Muscle layer of colon (tissue), 2 donors: Measurements from ENCODE around the gene PCDHA1.
"Not testable (repeated sequence)": the region's sequence is repeated elsewhere in the genome, so short reads cannot be mapped to it uniquely, and the experiment has no call there.

Experiments
- H3K27ac ChIP-seq: one replicate; pipeline ENCODE4 v1.7.0; 2013; ENCODE audit warnings: low read depth, mild to moderate bottlenecking, low read length, moderate library complexity
- H3K27me3 ChIP-seq, 2 donors: one replicate each; pipeline ENCODE4 v1.7.0; 2013; ENCODE audit warnings: low read length in 2 of 2, mild to moderate bottlenecking in 2 of 2; ENCODE audit not compliant: insufficient read depth in 2 of 2, control insufficient read depth in 1 of 2
- H3K36me3 ChIP-seq: one replicate; pipeline ENCODE4 v1.7.0; 2013; ENCODE audit warnings: mild to moderate bottlenecking, low read length; ENCODE audit not compliant: insufficient read depth
- H3K4me1 ChIP-seq: one replicate; pipeline ENCODE4 v1.7.0; 2013; ENCODE audit warnings: mild to moderate bottlenecking, low read length; ENCODE audit not compliant: insufficient read depth
- H3K4me3 ChIP-seq, 2 donors: one replicate each; pipeline ENCODE4 v1.7.0; 2013; ENCODE audit warnings: low read length in 2 of 2, low read depth in 1 of 2, mild to moderate bottlenecking in 1 of 2, moderate library complexity in 1 of 2
- H3K9ac ChIP-seq: one replicate; pipeline ENCODE4 v1.7.0; 2013; ENCODE audit warnings: low read length
- H3K9me3 ChIP-seq: one replicate; pipeline ENCODE4 v1.7.0; 2013; ENCODE audit warnings: mild to moderate bottlenecking, low read length
- donor health status: abdominal sarcoma.
- donor health status: Adenocarcinoma of cecum.

The PCDHA1 gene

GRCh38 chr5:140821375-140822280 lies 35.7 kb downstream of the PCDHA1 start, which contains the start of gene PCDHA5:
Gene PCDHA5 (plus strand): TSS chr5:140821613.
- no peaks in the 10 kb centered on the region for H3K4me1 ChIP-seq
- H3K36me3 ChIP-seq: no peaks in the 10 kb centered on the region
- H3K27ac ChIP-seq: no peak within 1 kb of the TSS
- no peak within 1 kb of the TSS for H3K9ac ChIP-seq
- H3K9me3 ChIP-seq: peaks cover 5% of the 10 kb centered on the region
- no peak within 1 kb of the TSS for H3K4me3 ChIP-seq
- no peaks in the 10 kb centered on the region for H3K27me3 ChIP-seq

GRCh38 chr5:140822281-140822629 lies 36.3 kb downstream of the PCDHA1 start:
- Histone ChIP-seq H3K27ac (no peak overlapping the region), H3K9ac (no peak overlapping the region), H3K4me3 (no peak overlapping the region), H3K27me3 (no peaks in the 10 kb centered on the region), H3K9me3 (peaks cover 5% of the 10 kb centered on the region), H3K4me1 (no peaks in the 10 kb centered on the region), H3K36me3 (no peaks in the 10 kb centered on the region)

- not testable (repeated sequence) for H3K27me3 ChIP-seq, H3K9me3 ChIP-seq, H3K4me3 ChIP-seq
Observed at GRCh38 chr5:140822969-140823368, 37.0 kb downstream of the PCDHA1 start.

GRCh38 chr5:140823475-140823874 lies 37.5 kb downstream of the PCDHA1 start:
- Histone ChIP-seq H3K4me1 (no peaks in the 10 kb centered on the region), H3K27ac (no peak overlapping the region), H3K9ac (no peak overlapping the region), H3K36me3 (no peaks in the 10 kb centered on the region), H3K27me3 (no peaks in the 10 kb centered on the region), H3K4me3 (no peak overlapping the region), H3K9me3 (peaks cover 5% of the 10 kb centered on the region)

More at GRCh38 chr5:140822969-140823368, 37.0 kb downstream of the PCDHA1 start:
- not testable (repeated sequence) for H3K4me1 ChIP-seq, H3K36me3 ChIP-seq, H3K9ac ChIP-seq, H3K27ac ChIP-seq

GRCh38 chr5:140827704-140828361 lies 41.9 kb downstream of the PCDHA1 start, which contains the start of gene PCDHA6:
Gene PCDHA6 (plus strand): TSS chr5:140827960. CDS start chr5:140828092, 132 bp downstream.
- H3K4me3 ChIP-seq: no peak within 1 kb of the TSS

GRCh38 chr5:140828362-140828737 lies 42.4 kb downstream of the PCDHA1 start:
- H3K9ac ChIP-seq: no peak overlapping the region
- no peak overlapping the region for H3K4me3 ChIP-seq
- no peaks in the 10 kb centered on the region for H3K27me3 ChIP-seq
- no peaks in the 10 kb centered on the region for H3K4me1 ChIP-seq
- H3K9me3 ChIP-seq: peaks cover 6% of the 10 kb centered on the region
- no peaks in the 10 kb centered on the region for H3K36me3 ChIP-seq
- no peak overlapping the region for H3K27ac ChIP-seq

More at GRCh38 chr5:140827704-140828361, 41.9 kb downstream of the PCDHA1 start, which contains the start of gene PCDHA6:
- Histone ChIP-seq H3K36me3 (no peaks in the 10 kb centered on the region), H3K27me3 (no peaks in the 10 kb centered on the region), H3K9ac (no peak within 1 kb of the TSS), H3K4me1 (no peaks in the 10 kb centered on the region), H3K27ac (no peak within 1 kb of the TSS), H3K9me3 (peaks cover 6% of the 10 kb centered on the region)

- not testable (repeated sequence) for H3K27me3 ChIP-seq, H3K9me3 ChIP-seq
Observed at GRCh38 chr5:140829511-140830501, 43.9 kb downstream of the PCDHA1 start.

GRCh38 chr5:140833993-140834392 lies 48.1 kb downstream of the PCDHA1 start, which contains the start of gene PCDHA7:
Gene PCDHA7 (plus strand): TSS chr5:140834269. CDS start chr5:140834384, 115 bp downstream.
- no peaks in the 10 kb centered on the region for H3K4me1 ChIP-seq
- H3K9me3 ChIP-seq: peaks cover 9% of the 10 kb centered on the region
- H3K27ac ChIP-seq: no peak within 1 kb of the TSS
- no peaks in the 10 kb centered on the region for H3K36me3 ChIP-seq
- H3K27me3 ChIP-seq: no peaks in the 10 kb centered on the region
- no peak within 1 kb of the TSS for H3K4me3 ChIP-seq
- no peak within 1 kb of the TSS for H3K9ac ChIP-seq

More at GRCh38 chr5:140829511-140830501, 43.9 kb downstream of the PCDHA1 start:
- H3K9ac ChIP-seq, H3K27ac ChIP-seq, H3K36me3 ChIP-seq, H3K4me1 ChIP-seq, H3K4me3 ChIP-seq: not testable (repeated sequence)

GRCh38 chr5:140834439-140835008 lies 48.6 kb downstream of the PCDHA1 start:
- not testable (repeated sequence) for H3K36me3 ChIP-seq, H3K27ac ChIP-seq, H3K9me3 ChIP-seq, H3K9ac ChIP-seq, H3K4me1 ChIP-seq, H3K4me3 ChIP-seq, H3K27me3 ChIP-seq

GRCh38 chr5:140835622-140836510 lies 49.9 kb downstream of the PCDHA1 start:
- H3K9me3 ChIP-seq: peaks cover 9% of the 10 kb centered on the region
- no peak overlapping the region for H3K9ac ChIP-seq
- no peaks in the 10 kb centered on the region for H3K27me3 ChIP-seq
- no peaks in the 10 kb centered on the region for H3K4me1 ChIP-seq
- no peak overlapping the region for H3K27ac ChIP-seq
- no peak overlapping the region for H3K4me3 ChIP-seq
- no peaks in the 10 kb centered on the region for H3K36me3 ChIP-seq
